OCI-LY1 (cell line): ENCODE results near the gene WWP2.

Experiments
- H2AFZ ChIP-seq: fragments of 200-600 bp; sonication (generic), shearing (Covaris generic); 2 replicates; pipeline ENCODE4 v1.6.0; 2014; ENCODE audit warnings: antibody characterized with exemption, mild to moderate bottlenecking, low read length
- H3F3A ChIP-seq: fragments of 200-600 bp; sonication (generic), shearing (Covaris generic); 2 replicates; pipeline ENCODE4 v1.6.0; 2014; ENCODE audit warnings: mild to moderate bottlenecking, antibody characterized with exemption, low read length, moderate library complexity; ENCODE audit not compliant: insufficient read depth
- H3K27ac ChIP-seq: fragments of 200-600 bp; sonication (generic); 2 replicates; pipeline ENCODE4 v1.5.1; 2014; ENCODE audit warnings: low read length, mixed run types, mild to moderate bottlenecking, low read depth; ENCODE audit not compliant: poor library complexity, severe bottlenecking
- H3K27me3 ChIP-seq: fragments of 200-600 bp; sonication (generic); 2 replicates; pipeline ENCODE4 v1.6.0; 2014; ENCODE audit warnings: antibody characterized with exemption, mild to moderate bottlenecking, low read length, moderate library complexity; ENCODE audit not compliant: insufficient read depth
- H3K36me3 ChIP-seq: fragments of 200-600 bp; sonication (generic); 2 replicates; pipeline ENCODE4 v1.6.1; 2014; ENCODE audit warnings: mild to moderate bottlenecking, antibody characterized with exemption, low read length, moderate library complexity, mixed read lengths; ENCODE audit not compliant: insufficient read depth
- H3K4me1 ChIP-seq: fragments of 200-600 bp; sonication (generic); 2 replicates; pipeline ENCODE4 v1.5.1; 2014; ENCODE audit warnings: mild to moderate bottlenecking, low read length, moderate library complexity; ENCODE audit not compliant: insufficient read depth, severe bottlenecking
- H3K4me2 ChIP-seq: fragments of 200-600 bp; sonication (generic), shearing (Covaris generic); 2 replicates; pipeline ENCODE4 v1.6.1; 2014; ENCODE audit warnings: low read length
- H3K4me3 ChIP-seq: fragments of 200-600 bp; sonication (generic); 2 replicates; pipeline ENCODE4 v1.5.1; 2014; ENCODE audit warnings: low read length, low read depth, mild to moderate bottlenecking, mixed read lengths; ENCODE audit not compliant: poor library complexity, severe bottlenecking
- H3K79me2 ChIP-seq: fragments of 200-600 bp; shearing (Covaris generic); 2 replicates; pipeline ENCODE4 v1.6.1; 2016; ENCODE audit warnings: mixed run types, low read length, mixed read lengths; ENCODE audit not compliant: insufficient read depth
- H3K9ac ChIP-seq: fragments of 200-600 bp; sonication (generic), shearing (Covaris generic); 2 replicates; pipeline ENCODE4 v1.6.1; 2014; ENCODE audit warnings: mild to moderate bottlenecking, low read length, mixed read lengths
- H3K9me2 ChIP-seq: fragments of 200-600 bp; sonication (generic), shearing (Covaris generic); 2 replicates; pipeline ENCODE4 v1.6.1; 2014; ENCODE audit warnings: low read depth, mild to moderate bottlenecking, low read length, mixed read lengths
- H3K9me3 ChIP-seq: fragments of 200-600 bp; shearing (Covaris generic); 2 replicates; pipeline ENCODE4 v1.6.1; 2014; ENCODE audit warnings: low read length, mixed read lengths
- H4K20me1 ChIP-seq: fragments of 200-600 bp; sonication (generic), shearing (Covaris generic); 2 replicates; pipeline ENCODE4 v1.6.0; 2016; ENCODE audit warnings: mild to moderate bottlenecking, low read length; ENCODE audit not compliant: insufficient read depth
- CTCF ChIP-seq: fragments of 200-600 bp; sonication (generic), shearing (Covaris generic); IDR thresholded peaks from 2 replicates; pipeline ENCODE4 v1.5.1; 2017; ENCODE audit warnings: mild to moderate bottlenecking, antibody characterized with exemption, low read length, moderate library complexity, mixed read lengths
- EZH2 ChIP-seq: fragments of 200-600 bp; sonication (generic), shearing (Covaris generic); IDR thresholded peaks from 2 replicates; pipeline ENCODE4 v1.8.0; 2017; ENCODE audit warnings: borderline replicate concordance, mixed run types, mild to moderate bottlenecking, antibody characterized with exemption, low read length, moderate library complexity, mixed read lengths

The WWP2 gene

DNA sequence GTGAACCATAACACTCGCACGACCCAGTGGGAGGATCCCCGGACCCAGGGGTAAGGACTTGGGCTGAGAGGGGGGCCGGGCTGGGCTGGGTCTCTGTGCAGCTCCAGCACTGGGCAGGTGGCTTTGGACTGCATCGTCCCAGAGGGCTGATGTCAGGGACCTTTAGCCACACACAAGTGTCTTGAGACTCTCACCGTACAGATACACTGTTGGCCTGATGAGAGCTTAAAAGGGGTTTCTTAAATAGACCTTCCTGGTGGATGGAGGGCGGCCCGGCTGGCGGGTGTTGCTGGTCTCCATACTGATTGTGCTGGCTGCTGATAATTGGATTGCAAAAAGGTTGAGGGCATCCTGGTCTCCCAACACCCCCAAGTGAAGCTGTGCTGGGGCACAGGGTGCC lies 167.3 kb downstream of the WWP2 start:
- H3K4me3 ChIP-seq: no peak overlapping the region
- no peaks in the 10 kb centered on the region for H3K9me3 ChIP-seq
- TF ChIP-seq EZH2 (no peak), CTCF (no peak)
- H3K9me2 ChIP-seq: no peaks in the 10 kb centered on the region
- no peaks in the 10 kb centered on the region for H3K27me3 ChIP-seq
- H3K79me2 ChIP-seq: no peaks in the 10 kb centered on the region
- no peaks in the 10 kb centered on the region for H3F3A ChIP-seq
- H3K4me1 ChIP-seq: no peaks in the 10 kb centered on the region
- no peaks in the 10 kb centered on the region for H4K20me1 ChIP-seq
- H3K27ac ChIP-seq: no peak overlapping the region
- peaks cover 20% of the 10 kb centered on the region for H3K36me3 ChIP-seq
- H2AFZ ChIP-seq: no peak overlapping the region
- H3K9ac ChIP-seq: no peak overlapping the region
- no peak overlapping the region for H3K4me2 ChIP-seq

DNA sequence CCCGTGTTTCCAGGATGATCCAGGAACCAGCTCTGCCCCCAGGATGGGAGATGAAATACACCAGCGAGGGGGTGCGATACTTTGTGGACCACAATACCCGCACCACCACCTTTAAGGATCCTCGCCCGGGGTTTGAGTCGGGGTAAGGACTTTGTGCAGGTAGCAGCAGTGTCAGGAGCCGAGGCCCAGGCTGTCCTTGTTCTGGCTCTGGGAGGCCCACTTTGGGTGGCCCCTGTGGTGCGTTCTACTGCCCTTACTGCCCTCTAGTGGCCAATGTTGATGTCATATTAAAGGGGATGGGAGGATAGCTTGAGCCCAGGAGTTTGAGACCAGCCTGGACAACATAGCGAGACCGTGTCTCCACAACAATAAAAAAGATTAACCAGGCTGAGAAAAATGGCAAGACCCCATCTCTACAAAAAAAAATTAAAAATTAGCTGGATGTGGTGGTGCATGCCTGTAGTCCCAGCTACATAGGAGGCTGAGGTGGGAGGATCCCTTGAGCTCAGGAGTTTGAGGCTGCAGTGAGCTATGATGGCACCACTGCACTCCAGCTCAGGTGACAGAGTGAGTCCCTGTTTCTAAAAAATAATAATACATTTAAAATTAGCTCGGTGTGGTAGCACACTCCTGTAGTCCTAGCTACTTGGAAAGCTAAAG lies 168.1 kb downstream of the WWP2 start:
- no peak overlapping the region for H3K4me3 ChIP-seq
- peaks cover 23% of the 10 kb centered on the region for H3K36me3 ChIP-seq
- no peaks in the 10 kb centered on the region for H3K4me1 ChIP-seq
- no peaks in the 10 kb centered on the region for H3K9me3 ChIP-seq
- no peaks in the 10 kb centered on the region for H3F3A ChIP-seq
- H3K79me2 ChIP-seq: no peaks in the 10 kb centered on the region
- H2AFZ ChIP-seq: no peak overlapping the region
- no peaks in the 10 kb centered on the region for H3K9me2 ChIP-seq
- H4K20me1 ChIP-seq: no peaks in the 10 kb centered on the region
- TF ChIP-seq EZH2 (no peak), CTCF (peak; percentile 74)
- H3K27me3 ChIP-seq: no peaks in the 10 kb centered on the region
- no peak overlapping the region for H3K27ac ChIP-seq
- H3K9ac ChIP-seq: no peak overlapping the region
- no peak overlapping the region for H3K4me2 ChIP-seq

DNA sequence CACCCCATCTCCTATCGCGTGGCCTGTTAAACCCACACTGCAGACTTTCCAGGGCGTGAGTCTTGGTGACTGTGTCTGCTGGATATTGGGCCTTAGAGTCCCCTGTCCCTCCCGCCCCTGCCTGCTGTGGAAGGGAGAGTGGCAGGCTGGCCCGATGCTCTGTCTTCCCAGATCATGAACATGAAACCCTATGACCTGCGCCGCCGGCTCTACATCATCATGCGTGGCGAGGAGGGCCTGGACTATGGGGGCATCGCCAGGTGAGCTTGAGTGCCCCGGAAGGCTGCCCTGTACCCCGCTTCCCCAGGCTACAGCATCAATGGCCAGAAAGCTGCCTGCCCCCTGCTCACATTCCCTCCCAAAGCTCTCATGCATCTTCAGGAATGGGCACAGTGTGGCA lies 169.5 kb downstream of the WWP2 start:
- H3K27ac ChIP-seq: no peak overlapping the region
- no peaks in the 10 kb centered on the region for H3K79me2 ChIP-seq
- H3K4me3 ChIP-seq: no peak overlapping the region
- H4K20me1 ChIP-seq: no peaks in the 10 kb centered on the region
- H3K4me2 ChIP-seq: no peak overlapping the region
- H3K9me3 ChIP-seq: no peaks in the 10 kb centered on the region
- no peaks in the 10 kb centered on the region for H3K4me1 ChIP-seq
- no peak overlapping the region for H2AFZ ChIP-seq
- H3K27me3 ChIP-seq: no peaks in the 10 kb centered on the region
- no peaks in the 10 kb centered on the region for H3F3A ChIP-seq
- peaks cover 23% of the 10 kb centered on the region for H3K36me3 ChIP-seq
- no peak overlapping the region for H3K9ac ChIP-seq
- no peaks in the 10 kb centered on the region for H3K9me2 ChIP-seq
- TF ChIP-seq CTCF (no peak), EZH2 (no peak)
